HG03064 (cell line): Measurements from ENCODE around the gene PTPRN2.

Experiments
- ATAC-seq: cut with Tn5 transposase; IDR thresholded peaks from one replicate; pipeline ENCODE4 v1.9.1; 2021; ENCODE audit warnings: low read depth; ENCODE audit not compliant: unreplicated experiment

PTPRN2 gene

GRCh38 chr7:157758468-157759245 lies 829.0 kb downstream of the PTPRN2 start:
- ATAC-seq = no peak

DNA sequence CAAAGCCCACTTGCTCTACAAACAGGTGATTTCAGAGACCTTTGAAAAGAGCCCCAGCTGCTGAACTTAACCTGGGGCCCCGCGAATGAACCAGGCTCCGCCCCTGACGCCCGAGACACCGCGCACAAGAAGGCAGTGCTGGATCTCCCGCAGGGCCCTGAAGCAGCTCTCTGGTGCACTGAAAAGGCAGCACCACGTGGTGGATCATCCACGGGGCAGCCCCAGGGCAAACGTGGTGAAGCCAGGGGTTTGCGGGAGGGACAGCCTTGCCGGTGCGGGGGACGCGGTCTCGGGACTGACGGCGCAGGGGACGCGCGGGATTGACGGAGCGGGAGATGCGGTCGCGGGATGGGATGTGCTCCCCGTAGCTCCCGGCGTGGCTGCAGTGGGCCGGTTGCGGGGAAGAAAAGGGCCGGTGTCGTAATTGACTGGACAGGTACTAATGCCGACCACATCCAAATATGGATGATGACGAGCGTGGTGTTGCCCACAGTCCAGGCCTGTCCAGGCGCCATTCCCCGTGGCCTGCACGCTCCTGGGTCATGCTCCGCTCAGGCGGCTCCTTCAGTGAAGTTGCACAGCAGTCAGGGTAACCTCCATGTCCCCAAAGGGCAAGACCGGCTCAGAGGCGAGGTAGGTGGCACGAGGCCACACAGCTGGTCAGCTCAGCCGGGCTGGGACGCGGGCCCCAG lies 829.7 kb downstream of the PTPRN2 start:
- ATAC-seq = no peak

DNA sequence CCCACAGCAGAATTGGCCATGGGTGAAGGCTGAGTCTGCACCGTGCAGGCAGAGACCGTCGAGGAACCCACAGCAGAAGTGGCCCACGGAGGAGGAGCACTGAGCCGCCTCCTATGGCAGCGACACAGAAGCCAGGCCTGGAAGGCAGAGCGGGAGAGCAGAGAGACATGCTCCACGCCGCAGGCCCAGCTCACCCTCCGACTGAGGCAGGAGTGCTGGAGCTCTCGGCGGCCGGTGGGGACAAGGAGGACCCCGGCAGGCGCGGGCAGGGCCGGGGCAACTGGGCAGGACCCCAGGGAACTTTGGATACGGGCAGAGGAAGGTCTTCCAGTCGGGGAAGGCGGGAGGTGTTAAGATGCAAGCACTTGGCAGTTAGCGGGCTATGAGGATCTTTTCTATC lies 830.4 kb downstream of the PTPRN2 start:
- no peak for ATAC-seq

DNA sequence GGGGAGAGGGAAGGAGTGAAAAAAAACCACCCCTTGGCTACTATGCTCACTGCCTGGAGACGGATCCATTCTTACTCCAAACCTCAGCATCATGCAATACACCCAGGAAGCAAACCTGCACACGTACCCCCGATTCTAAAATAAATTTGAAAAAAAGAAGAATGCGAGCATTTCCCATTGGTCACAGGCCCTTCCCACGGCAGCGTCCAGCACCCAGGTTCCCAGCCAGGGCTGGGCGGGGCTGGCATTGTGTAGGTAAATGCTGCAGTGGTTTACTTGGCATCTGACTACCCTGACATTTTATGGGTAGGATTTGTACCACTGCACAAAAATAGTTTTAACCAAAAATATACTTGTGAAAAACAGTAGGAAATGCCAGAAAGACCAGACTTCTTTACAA lies 831.9 kb downstream of the PTPRN2 start:
- no peak for ATAC-seq

DNA sequence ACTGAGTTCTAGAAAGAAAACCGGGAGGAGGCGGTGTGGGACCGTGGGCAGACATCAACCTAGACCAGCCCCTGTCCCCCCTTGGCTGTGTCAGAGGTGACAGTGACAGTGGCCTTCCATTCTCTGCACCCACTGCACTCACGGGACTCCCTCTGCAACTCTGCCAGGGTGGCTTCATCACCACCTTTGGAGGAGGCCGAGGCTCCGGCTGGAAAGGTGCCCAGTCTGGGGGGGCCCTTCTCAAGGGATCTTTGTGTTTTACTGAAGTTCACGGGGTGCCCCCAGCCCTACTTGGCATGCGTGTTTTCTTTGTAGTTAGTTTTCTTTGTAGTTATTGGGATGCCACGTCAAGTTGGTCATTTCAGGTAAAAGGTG lies 833.2 kb downstream of the PTPRN2 start:
- no peak for ATAC-seq

GRCh38 chr7:157753713-157754415 lies 833.8 kb downstream of the PTPRN2 start:
- ATAC-seq = no peak

GRCh38 chr7:157752832-157753291 lies 834.8 kb downstream of the PTPRN2 start:
- no peak for ATAC-seq

DNA sequence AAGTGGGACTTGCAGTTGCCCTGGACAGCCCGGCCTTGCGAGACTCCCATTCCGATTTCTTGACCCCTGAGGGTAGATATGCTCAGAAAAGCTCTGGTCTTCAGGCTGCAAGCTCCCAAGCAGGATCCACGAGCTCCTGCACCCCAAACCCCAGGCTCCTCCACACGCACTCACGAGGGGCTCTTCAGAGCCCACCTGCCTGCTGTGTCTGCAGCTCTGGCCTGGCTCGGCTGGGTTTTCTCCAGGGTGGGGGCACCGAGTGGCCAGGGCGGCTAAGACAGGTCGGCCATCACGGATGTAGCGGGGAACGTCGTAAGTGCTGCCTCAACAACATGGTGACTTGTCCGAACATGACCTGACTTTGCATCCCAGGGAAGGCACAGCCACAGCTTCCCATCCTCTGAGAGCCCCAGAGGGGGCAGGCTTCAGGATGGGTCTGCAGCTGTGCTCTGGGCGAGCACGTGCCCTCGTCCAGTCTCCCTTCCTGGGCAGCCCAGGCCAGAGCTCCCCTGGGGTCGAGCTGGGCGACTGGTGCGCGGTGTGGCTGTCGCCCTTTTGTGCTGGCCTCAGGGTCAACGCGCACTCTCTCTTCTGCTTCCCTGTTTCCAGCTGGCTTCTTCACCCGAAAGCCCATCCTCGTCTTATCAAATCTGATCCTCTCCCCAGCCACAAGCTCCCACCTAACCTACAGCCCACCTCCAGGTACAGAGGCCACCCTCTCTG lies 835.5 kb downstream of the PTPRN2 start:
- no peak for ATAC-seq

- ATAC-seq = no peak
These were observed 836.2 kb downstream of the PTPRN2 start for GRCh38 chr7:157751406-157751805.

DNA sequence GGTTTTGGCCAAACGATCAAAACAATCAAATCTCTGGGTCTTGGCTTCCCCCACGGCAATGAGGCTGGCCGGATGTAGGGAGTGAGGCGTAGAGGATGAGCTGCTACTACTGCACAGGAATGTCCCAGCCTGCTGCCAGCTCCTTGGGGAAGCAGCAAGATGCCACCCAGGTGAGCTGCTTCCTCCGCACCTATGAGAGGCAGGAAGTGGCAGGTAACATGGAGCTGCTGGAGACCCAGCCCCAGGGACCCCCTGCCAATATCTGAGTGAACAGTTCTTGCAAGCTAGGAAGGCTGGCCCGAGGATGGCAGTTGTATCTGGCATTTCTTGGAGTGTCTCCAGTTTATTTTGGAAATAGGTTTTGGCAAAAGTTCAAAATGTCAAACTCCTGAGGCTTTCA lies 837.3 kb downstream of the PTPRN2 start:
- no peak for ATAC-seq

GRCh38 chr7:157745721-157746709 lies 841.6 kb downstream of the PTPRN2 start:
- ATAC-seq = no peak

DNA sequence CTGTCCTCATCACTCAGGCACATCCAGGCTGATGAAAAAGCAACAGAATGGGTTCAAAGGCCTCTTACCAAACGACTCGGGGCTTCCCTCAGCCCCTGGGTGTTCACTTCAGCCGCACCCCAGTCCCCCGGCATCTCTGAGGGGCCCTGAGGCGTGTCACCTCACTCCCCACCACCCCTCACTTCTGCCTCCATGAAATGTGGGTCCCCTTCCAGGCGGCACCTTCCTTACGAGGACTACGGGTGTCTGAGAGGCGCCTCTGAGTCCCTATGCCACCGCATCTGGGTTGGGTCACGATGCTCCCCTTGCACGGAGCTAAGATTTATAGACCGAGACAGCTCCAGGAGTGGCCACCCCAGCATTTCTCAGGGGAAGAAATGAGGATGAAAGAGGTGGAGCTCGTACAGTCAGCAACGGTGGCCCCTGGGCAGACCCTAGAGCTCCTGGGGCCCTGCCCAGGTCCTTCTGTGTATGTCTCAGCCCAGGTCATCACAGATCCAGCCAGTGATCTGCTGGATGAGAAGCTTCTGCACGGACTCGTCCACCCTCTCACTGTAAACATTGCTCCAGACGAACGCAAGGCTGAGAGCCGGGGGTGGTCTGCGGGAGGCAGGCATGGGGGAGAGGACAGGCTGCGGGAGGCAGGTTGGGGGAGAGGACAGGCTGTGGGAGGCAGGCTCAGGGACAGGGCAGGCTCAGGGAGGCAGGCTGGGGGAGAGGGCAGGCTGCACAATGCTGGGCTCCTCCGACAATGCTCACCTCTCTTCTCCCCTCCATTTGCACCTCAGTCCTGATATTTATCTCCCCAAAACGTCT lies 842.6 kb downstream of the PTPRN2 start:
- ATAC-seq = no peak

GRCh38 chr7:157743781-157744525 lies 843.7 kb downstream of the PTPRN2 start:
- no peak for ATAC-seq

DNA sequence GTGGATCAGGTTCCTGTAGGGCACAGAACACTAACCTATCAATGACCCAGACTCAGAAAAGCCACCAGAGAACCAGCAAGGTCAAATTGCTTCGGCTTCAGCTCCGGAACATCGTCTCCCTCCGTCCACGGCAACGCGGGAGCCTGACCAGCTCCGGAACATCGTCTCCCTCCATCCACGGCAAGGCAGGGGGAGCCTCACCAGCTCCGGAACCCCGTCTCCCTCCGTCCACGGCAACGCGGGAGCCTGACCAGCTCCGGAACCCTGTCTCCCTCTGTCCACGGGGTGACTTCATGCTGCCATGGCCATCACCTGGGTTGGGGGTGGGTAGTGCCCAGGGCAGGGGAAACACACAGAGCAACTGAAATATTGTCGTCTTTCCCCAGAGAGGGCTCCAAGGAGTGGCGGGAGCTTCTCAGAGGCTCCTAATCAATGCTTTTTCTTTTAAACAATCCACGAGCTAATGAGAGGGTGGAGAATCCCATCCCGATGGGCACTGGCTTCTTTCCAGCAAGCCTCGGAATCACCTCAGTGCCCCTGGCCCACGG lies 847.3 kb downstream of the PTPRN2 start:
- ATAC-seq = no peak

- ATAC-seq = no peak
These were observed 848.0 kb downstream of the PTPRN2 start for GRCh38 chr7:157739650-157740049.

GRCh38 chr7:157739031-157739430 lies 848.6 kb downstream of the PTPRN2 start:
- no peak for ATAC-seq

GRCh38 chr7:157738066-157738460 lies 849.6 kb downstream of the PTPRN2 start:
- no peak for ATAC-seq
